ENCODE measurements around the gene LPP.

The LPP gene

DNA sequence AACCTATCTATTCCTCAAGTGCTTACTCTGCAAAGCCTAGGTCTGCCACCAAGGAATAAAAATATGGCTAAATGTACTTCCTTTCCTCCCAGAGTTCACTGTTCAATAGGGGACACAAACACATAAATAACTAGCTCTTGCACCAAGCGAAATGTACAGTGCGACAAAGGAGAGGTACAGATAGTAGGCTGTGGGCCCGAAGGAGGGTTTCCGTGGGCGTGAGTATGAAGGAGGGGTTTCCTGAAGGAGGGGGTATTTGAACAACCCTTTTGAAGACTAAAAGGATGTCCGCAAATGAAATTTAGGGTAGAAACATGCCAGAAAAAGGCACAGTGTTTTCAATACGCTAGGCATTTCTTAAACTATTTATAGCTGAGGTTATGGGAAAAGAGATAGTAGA lies 207.9 kb downstream of the LPP start:
- Histone ChIP-seq H3K4me3 (ENCODE audit: extremely low read depth, insufficient read depth, low read length, poor library complexity, severe bottlenecking) (no peak overlapping the region), H3K27ac (ENCODE audit: low read depth, low read length, severe bottlenecking) (peak overlapping the region; percentile 62), H3K4me1 (ENCODE audit: control insufficient read depth, insufficient read depth, low read length, poor library complexity, severe bottlenecking) (peaks cover 14% of the 10 kb centered on the region), H3K9me3 (ENCODE audit: control insufficient read depth, low read length) (no peaks in the 10 kb centered on the region), H3K36me3 (ENCODE audit: control insufficient read depth, insufficient read depth, low read length) (no peaks in the 10 kb centered on the region)
- 92 to 96% methylated on average over 5 to 7 of the region's 7 CpGs for WGBS, 2 experiments (ENCODE audit: insufficient coverage in 2 of 2)

DNA sequence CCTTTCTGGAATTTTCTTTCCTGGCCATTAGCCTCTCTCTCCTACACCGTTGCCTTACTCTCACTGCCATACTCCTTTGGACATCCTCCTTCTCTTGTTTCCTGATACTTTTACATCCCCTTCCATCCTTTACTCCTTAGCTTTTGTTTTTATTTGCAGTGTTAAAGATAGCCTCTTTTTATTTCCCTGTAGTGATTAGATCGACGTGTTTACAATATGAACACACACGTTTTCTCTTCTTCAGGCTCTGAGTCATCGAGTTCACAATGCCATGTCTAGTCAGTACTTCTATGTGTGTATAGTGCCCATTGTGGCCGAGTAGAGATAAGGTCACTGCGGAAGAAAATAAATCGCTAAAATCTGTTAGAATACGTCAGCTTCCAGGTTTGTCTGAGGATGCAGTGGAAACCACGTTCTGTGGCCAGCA lies 208.5 kb downstream of the LPP start:
- no peaks in the 10 kb centered on the region for H3K9me3 ChIP-seq (ENCODE audit: control insufficient read depth, low read length)
- peak overlapping the region; percentile 62 for H3K27ac ChIP-seq (ENCODE audit: low read depth, low read length, severe bottlenecking)
- H3K4me3 ChIP-seq (ENCODE audit: extremely low read depth, insufficient read depth, low read length, poor library complexity, severe bottlenecking), result no peak overlapping the region
- peaks cover 14% of the 10 kb centered on the region for H3K4me1 ChIP-seq (ENCODE audit: control insufficient read depth, insufficient read depth, low read length, poor library complexity, severe bottlenecking)
- 85 to 94% methylated on average over 2 to 3 of the region's 10 CpGs for WGBS, 2 experiments (ENCODE audit: insufficient coverage in 2 of 2)
- no peaks in the 10 kb centered on the region for H3K36me3 ChIP-seq (ENCODE audit: control insufficient read depth, insufficient read depth, low read length)

DNA sequence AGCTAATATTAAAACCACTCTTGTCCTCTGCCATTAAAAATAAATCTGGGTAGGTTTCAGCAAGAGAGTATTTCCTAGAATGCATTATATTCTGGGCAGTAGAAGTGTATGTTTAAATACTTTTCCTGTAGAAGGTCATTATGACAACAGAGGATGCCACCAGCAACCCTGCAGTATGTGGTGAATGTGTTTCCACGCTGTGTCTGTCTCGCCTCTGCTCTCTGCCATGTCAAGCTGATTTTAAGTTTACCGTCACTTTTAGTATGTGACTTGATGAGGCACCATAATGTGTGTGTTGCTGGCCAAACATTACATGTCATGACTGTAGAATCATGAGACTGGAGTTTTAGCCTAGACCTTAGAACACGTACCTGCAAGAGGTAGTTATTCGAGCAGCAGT lies 211.2 kb downstream of the LPP start:
- H3K27ac ChIP-seq (ENCODE audit: low read depth, low read length, severe bottlenecking), result no peak overlapping the region
- WGBS, 2 experiments (ENCODE audit: insufficient coverage in 2 of 2), result 91 to 100% methylated on average over 3 to 5 of the region's 5 CpGs

DNA sequence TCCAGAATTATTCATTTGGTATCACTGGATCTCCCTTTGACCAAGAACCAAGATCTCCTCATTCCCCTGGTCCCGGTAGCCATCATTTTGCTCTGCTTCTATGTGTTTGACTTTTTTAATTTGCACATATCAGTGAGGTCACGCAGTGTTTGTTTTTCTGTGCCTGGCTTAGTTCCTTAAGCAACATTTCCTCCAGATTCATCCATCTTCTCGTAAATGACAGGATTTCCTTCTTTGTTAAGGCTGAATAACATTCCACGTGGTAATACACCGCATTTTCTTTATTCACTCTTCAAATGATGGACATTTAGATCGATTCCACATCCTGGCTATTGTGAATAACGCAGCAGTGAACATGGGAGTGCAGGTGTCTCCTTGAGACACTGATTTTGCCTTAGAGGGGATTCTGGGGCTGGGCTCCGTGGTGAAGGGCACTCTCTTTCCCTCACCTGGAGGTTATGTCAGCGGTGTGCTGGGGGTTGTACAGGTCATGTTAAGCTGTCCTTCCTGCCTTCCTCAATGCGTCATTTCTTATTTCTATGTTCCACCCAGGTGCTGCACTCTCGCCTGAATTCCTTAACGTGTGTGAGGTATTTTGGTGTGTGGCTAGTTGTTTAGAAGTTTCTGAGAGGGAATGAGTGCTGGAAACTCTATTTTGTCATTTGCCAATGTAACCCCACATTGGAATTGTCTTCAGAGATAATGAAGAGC lies 212.2 kb downstream of the LPP start:
- no peak overlapping the region for H3K4me3 ChIP-seq (ENCODE audit: extremely low read depth, insufficient read depth, low read length, poor library complexity, severe bottlenecking)
- 91 to 96% methylated on average over 8 of the region's 12 CpGs for WGBS, 2 experiments (ENCODE audit: insufficient coverage in 2 of 2)
- H3K4me1 ChIP-seq (ENCODE audit: control insufficient read depth, insufficient read depth, low read length, poor library complexity, severe bottlenecking), result peaks cover 19% of the 10 kb centered on the region
- H3K36me3 ChIP-seq (ENCODE audit: control insufficient read depth, insufficient read depth, low read length), result no peaks in the 10 kb centered on the region
- no peaks in the 10 kb centered on the region for H3K9me3 ChIP-seq (ENCODE audit: control insufficient read depth, low read length)
- no peak overlapping the region for H3K27ac ChIP-seq (ENCODE audit: low read depth, low read length, severe bottlenecking)

More for the DNA sequence above, 211.2 kb downstream of the LPP start:
- no peaks in the 10 kb centered on the region for H3K36me3 ChIP-seq (ENCODE audit: control insufficient read depth, insufficient read depth, low read length)
- H3K4me3 ChIP-seq (ENCODE audit: extremely low read depth, insufficient read depth, low read length, poor library complexity, severe bottlenecking), result no peak overlapping the region
- H3K4me1 ChIP-seq (ENCODE audit: control insufficient read depth, insufficient read depth, low read length, poor library complexity, severe bottlenecking), result peaks cover 19% of the 10 kb centered on the region
- no peaks in the 10 kb centered on the region for H3K9me3 ChIP-seq (ENCODE audit: control insufficient read depth, low read length)

DNA sequence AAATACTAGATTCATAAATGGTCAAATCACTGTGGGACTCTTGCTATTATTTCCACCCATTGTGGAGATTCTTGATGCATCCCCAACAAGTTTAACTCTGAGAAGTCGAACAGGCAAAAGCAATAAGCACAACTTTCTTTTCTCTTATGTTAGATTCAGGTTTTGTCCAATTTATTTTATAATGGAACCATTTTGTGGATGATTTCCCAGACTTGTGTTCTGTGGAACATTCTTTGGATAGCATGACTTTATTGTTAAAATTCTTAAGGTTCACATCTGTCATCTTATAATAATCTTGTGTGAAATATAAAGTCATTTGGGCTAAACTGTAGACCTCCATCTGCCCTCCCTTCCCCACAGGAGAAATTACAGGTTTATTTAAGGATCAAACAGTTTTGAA lies 213.7 kb downstream of the LPP start:
- Histone ChIP-seq H3K36me3 (ENCODE audit: control insufficient read depth, insufficient read depth, low read length) (no peaks in the 10 kb centered on the region), H3K4me3 (ENCODE audit: extremely low read depth, insufficient read depth, low read length, poor library complexity, severe bottlenecking) (no peak overlapping the region), H3K9me3 (ENCODE audit: control insufficient read depth, low read length) (no peaks in the 10 kb centered on the region), H3K27ac (ENCODE audit: low read depth, low read length, severe bottlenecking) (no peak overlapping the region), H3K4me1 (ENCODE audit: control insufficient read depth, insufficient read depth, low read length, poor library complexity, severe bottlenecking) (peaks cover 11% of the 10 kb centered on the region)
- no CpG with 5 or more reads among the region's 1 CpG for WGBS, 2 experiments (ENCODE audit: insufficient coverage in 2 of 2)

DNA sequence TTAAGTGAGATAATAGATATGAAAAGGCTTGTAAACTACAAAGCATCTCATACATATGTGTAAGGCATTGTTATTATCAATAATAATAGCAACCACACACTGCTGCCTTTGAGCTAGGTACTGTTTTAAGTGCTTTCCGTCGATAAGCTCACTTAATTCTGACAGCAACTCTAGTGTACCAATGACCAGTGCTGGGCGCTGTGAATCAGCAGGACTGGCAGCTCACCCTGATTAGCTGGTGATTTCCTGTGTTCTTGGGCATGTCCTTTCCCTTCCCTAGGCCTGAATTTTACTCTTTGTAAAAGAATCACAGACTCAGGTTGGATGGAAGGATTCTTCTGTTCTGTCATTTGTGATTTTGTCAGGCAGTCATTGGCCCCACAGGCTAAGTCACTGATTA lies 215.6 kb downstream of the LPP start:
- H3K9me3 ChIP-seq (ENCODE audit: control insufficient read depth, low read length), result no peaks in the 10 kb centered on the region
- no peaks in the 10 kb centered on the region for H3K36me3 ChIP-seq (ENCODE audit: control insufficient read depth, insufficient read depth, low read length)
- H3K27ac ChIP-seq (ENCODE audit: low read depth, low read length, severe bottlenecking), result no peak overlapping the region
- H3K4me1 ChIP-seq (ENCODE audit: control insufficient read depth, insufficient read depth, low read length, poor library complexity, severe bottlenecking), result peaks cover 10% of the 10 kb centered on the region
- 84 to 100% methylated on average over 2 to 3 of the region's 3 CpGs for WGBS, 2 experiments (ENCODE audit: insufficient coverage in 2 of 2)
- no peak overlapping the region for H3K4me3 ChIP-seq (ENCODE audit: extremely low read depth, insufficient read depth, low read length, poor library complexity, severe bottlenecking)

DNA sequence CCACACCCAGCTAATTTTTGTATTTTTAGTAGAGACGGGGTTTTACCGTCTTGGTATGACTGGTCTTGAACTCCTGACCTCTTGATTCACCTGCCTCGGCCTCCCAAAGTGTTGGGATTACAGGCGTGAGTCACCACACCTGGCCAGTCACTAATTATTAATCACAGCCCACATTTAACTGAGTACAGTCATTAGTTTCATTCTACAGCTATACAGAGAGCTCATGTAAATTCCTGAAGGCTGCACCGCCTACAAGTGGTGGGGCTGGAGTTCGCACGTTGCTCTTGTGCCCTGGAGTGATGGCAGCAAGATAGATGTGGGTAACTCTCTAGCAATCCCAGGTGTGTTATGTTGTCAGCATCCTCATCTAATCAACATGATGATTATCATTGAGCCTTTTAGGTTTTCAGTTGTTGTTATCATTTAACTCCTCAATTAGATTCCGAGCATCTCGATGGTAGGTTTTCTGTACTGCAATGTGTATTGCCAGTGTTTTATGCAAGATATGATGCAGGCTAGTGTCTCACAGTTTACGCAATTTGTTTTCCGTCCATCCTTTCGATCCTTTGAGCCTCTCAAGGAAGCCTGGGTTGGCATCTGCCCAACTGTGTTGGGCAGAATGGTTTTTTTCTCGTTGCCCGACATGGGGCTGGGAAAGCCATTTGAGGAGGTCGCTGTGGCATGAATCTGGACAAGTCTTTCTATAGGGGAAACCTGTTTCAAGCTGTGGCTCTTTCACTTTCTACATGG lies 216.3 kb downstream of the LPP start:
- no peaks in the 10 kb centered on the region for H3K36me3 ChIP-seq (ENCODE audit: control insufficient read depth, insufficient read depth, low read length)
- H3K4me3 ChIP-seq (ENCODE audit: extremely low read depth, insufficient read depth, low read length, poor library complexity, severe bottlenecking), result no peak overlapping the region
- 91 to 95% methylated on average over 10 to 14 of the region's 15 CpGs for WGBS, 2 experiments (ENCODE audit: insufficient coverage in 2 of 2)

DNA sequence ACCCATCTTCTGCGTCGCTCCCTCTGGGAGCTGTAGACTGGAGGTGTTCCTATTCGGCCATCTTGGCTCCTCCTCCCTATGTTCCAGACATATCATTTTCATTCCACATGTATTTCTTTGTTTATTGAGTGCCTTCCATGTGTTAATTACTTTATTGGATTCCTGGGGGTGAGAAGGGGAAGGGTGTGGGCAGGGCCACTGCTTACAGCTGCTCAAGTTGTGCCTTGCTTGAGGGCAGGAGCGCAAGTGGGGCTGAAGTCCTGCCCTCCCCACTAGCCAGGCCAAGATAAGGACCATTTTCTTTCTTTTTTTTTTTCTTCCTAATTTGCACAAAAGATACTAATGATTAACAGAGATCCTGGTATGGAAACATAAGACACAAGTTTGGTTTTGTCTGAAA lies 224.8 kb downstream of the LPP start:
- Histone ChIP-seq H3K9me3 (ENCODE audit: control insufficient read depth, low read length) (peaks cover 5% of the 10 kb centered on the region), H3K27ac (ENCODE audit: low read depth, low read length, severe bottlenecking) (no peak overlapping the region), H3K4me3 (ENCODE audit: extremely low read depth, insufficient read depth, low read length, poor library complexity, severe bottlenecking) (no peak overlapping the region), H3K36me3 (ENCODE audit: control insufficient read depth, insufficient read depth, low read length) (peaks cover 6% of the 10 kb centered on the region), H3K4me1 (ENCODE audit: control insufficient read depth, insufficient read depth, low read length, poor library complexity, severe bottlenecking) (no peaks in the 10 kb centered on the region)
- WGBS, 2 experiments (ENCODE audit: insufficient coverage in 2 of 2), result 100% methylated on average over 1 of the region's 4 CpGs; no CpG with 5 or more reads in 1 of the 2 experiments

More for the DNA sequence above, 216.3 kb downstream of the LPP start:
- Histone ChIP-seq H3K4me1 (ENCODE audit: control insufficient read depth, insufficient read depth, low read length, poor library complexity, severe bottlenecking) (peaks cover 10% of the 10 kb centered on the region), H3K9me3 (ENCODE audit: control insufficient read depth, low read length) (no peaks in the 10 kb centered on the region), H3K27ac (ENCODE audit: low read depth, low read length, severe bottlenecking) (no peak overlapping the region)

DNA sequence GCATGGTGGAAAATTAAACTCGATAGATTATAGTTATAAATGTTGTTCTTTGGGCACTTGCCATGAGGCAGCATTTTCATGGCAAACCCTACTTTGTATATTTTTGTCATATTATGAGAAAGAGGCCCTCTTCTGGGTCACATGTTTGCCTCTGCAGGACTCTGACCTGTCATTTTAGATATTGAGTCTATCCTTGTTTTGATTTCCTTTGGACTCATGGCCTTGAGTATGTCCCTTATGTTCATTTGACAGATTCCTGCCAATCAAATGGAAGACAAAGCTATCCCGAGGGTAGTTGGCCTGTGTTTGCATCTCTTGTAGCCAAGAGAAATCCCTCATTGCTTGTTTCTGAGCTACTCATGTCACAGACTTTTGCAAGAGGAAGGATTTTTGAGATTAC lies 226.3 kb downstream of the LPP start:
- H3K27ac ChIP-seq (ENCODE audit: low read depth, low read length, severe bottlenecking), result no peak overlapping the region
- 90 to 100% methylated on average over 1 to 2 of the region's 2 CpGs for WGBS, 2 experiments (ENCODE audit: insufficient coverage in 2 of 2)
- H3K9me3 ChIP-seq (ENCODE audit: control insufficient read depth, low read length), result peaks cover 5% of the 10 kb centered on the region
- no peak overlapping the region for H3K4me3 ChIP-seq (ENCODE audit: extremely low read depth, insufficient read depth, low read length, poor library complexity, severe bottlenecking)
- peaks cover 3% of the 10 kb centered on the region for H3K4me1 ChIP-seq (ENCODE audit: control insufficient read depth, insufficient read depth, low read length, poor library complexity, severe bottlenecking)
- H3K36me3 ChIP-seq (ENCODE audit: control insufficient read depth, insufficient read depth, low read length), result peaks cover 6% of the 10 kb centered on the region

DNA sequence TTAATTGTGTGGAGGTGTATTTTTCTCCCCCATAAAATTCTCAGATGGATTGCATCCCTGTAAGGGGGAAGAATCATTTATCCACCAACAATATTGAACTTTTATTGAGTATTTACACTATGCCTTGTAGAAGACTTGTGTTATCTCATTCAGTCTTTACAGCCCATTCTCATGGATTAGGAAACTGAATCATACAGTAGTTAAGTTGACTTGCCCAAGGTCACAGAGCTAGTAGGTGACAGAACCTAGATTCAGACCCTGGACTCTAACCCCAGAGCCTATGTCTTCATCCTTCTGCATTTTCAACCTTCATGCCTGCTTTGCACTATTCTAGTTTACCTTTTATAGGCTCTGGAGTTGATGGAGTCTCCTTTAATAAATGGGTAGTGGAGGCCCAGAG lies 226.8 kb downstream of the LPP start:
- peaks cover 4% of the 10 kb centered on the region for H3K4me1 ChIP-seq (ENCODE audit: control insufficient read depth, insufficient read depth, low read length, poor library complexity, severe bottlenecking)
- no peak overlapping the region for H3K4me3 ChIP-seq (ENCODE audit: extremely low read depth, insufficient read depth, low read length, poor library complexity, severe bottlenecking)
- no peak overlapping the region for H3K27ac ChIP-seq (ENCODE audit: low read depth, low read length, severe bottlenecking)
- peaks cover 5% of the 10 kb centered on the region for H3K9me3 ChIP-seq (ENCODE audit: control insufficient read depth, low read length)
- H3K36me3 ChIP-seq (ENCODE audit: control insufficient read depth, insufficient read depth, low read length), result peaks cover 6% of the 10 kb centered on the region

DNA sequence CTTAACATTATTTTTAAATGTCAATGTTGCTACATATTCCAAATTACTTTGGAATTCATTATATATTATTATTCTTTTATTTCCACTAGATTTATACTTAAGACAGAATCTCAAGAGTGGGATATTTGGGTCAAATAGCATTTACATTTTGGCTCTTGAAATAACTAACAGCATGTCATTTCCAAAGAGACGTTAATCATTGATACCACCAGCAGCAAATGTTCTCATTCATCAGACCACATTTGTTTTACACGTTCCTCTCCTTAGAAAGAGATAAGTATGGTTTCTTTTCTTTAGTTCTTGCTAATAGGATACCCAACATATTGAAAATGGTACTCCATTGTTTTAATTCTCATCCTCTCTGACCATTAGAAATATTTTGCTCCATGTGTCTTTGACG lies 229.8 kb downstream of the LPP start:
- 80% methylated on average over 1 of the region's 3 CpGs; no CpG with 5 or more reads in 1 of the 2 experiments for WGBS, 2 experiments (ENCODE audit: insufficient coverage in 2 of 2)
- Histone ChIP-seq H3K4me3 (ENCODE audit: extremely low read depth, insufficient read depth, low read length, poor library complexity, severe bottlenecking) (no peak overlapping the region), H3K9me3 (ENCODE audit: control insufficient read depth, low read length) (peaks cover 2% of the 10 kb centered on the region), H3K4me1 (ENCODE audit: control insufficient read depth, insufficient read depth, low read length, poor library complexity, severe bottlenecking) (peaks cover 4% of the 10 kb centered on the region), H3K27ac (ENCODE audit: low read depth, low read length, severe bottlenecking) (no peak overlapping the region), H3K36me3 (ENCODE audit: control insufficient read depth, insufficient read depth, low read length) (peaks cover 4% of the 10 kb centered on the region)

Measured in mesodermal cell (in vitro differentiated cells).